K562 (cell line): ENCODE measurements around the gene VSIG10. TPM values are rescaled to one million over a fixed set of nuclear protein-coding genes. Genes with fewer than 3 reads are reported as not detected.

Experiments used
- FOXM1 ChIP-seq, 2 experiments: fragments of 450-650 bp in 1 of 2; sonication (generic) in 1 of 2; formaldehyde crosslinking in 1 of 2; IDR thresholded peaks; 2 replicates each; pipeline versions ENCODE4 v1.6.1 to v1.9.0; 2017 to 2022; ENCODE audit warnings: low read depth in 2 of 2, mild to moderate bottlenecking in 2 of 2, missing genetic modification reagents in 1 of 2, moderate library complexity in 1 of 2
- HOXB6 ChIP-seq: fragments of 250-450 bp; sonication (Bioruptor Pico); IDR thresholded peaks from 2 replicates; pipeline ENCODE4 v1.5.1; 2022; ENCODE audit warnings: mild to moderate bottlenecking, borderline replicate concordance
- KLF10 ChIP-seq: fragments of 250-450 bp; sonication (Bioruptor Pico); IDR thresholded peaks from 2 replicates; pipeline ENCODE4 v1.6.1; 2021; ENCODE audit warnings: matching md5 sums
- KLF13 ChIP-seq: fragments of 450-650 bp; IDR thresholded peaks from 2 replicates; pipeline ENCODE4 v1.6.1; 2016; ENCODE audit warnings: missing genetic modification characterization, low read depth, mild to moderate bottlenecking, missing compliant biosample characterization, moderate library complexity, borderline replicate concordance
- MBD2 ChIP-seq: sonication (generic); IDR thresholded peaks from 2 replicates; pipeline ENCODE4 v1.6.1; 2016; ENCODE audit warnings: low read depth, borderline replicate concordance
- MTA1 ChIP-seq: fragments of 450-650 bp; IDR thresholded peaks from 2 replicates; pipeline ENCODE4 v1.6.1; 2017; ENCODE audit warnings: borderline replicate concordance
- MTF1 ChIP-seq: fragments of 250-450 bp; sonication (Bioruptor Pico); IDR thresholded peaks from 2 replicates; pipeline ENCODE4 v1.9.0; 2021; ENCODE audit warnings: moderate library complexity, mild to moderate bottlenecking, inconsistent platforms, borderline replicate concordance
- NFRKB ChIP-seq: fragments of 450-650 bp; IDR thresholded peaks from 2 replicates; pipeline ENCODE4 v1.6.1; 2016; ENCODE audit warnings: low read depth
- POLR2AphosphoS2 ChIP-seq: IDR thresholded peaks from 2 replicates; pipeline ENCODE4 v1.6.1; 2012; ENCODE audit warnings: low read length, improper control_type of control experiment
- RBM22 ChIP-seq: fragments of 200-400 bp; formaldehyde crosslinking; IDR thresholded peaks from 2 replicates; pipeline ENCODE4 v1.6.1; 2018; ENCODE audit warnings: low read length, low read depth; ENCODE audit not compliant: poor library complexity, severe bottlenecking
- RCOR1 ChIP-seq, 2 experiments: IDR thresholded peaks; 2 replicates each; pipeline ENCODE4 v1.6.1; 2012; ENCODE audit warnings: low read depth in 2 of 2, low read length in 2 of 2, borderline replicate concordance in 1 of 2, improper control_type of control experiment in 1 of 2
- YBX1 ChIP-seq: fragments of 450-650 bp; IDR thresholded peaks from 2 replicates; pipeline ENCODE4 v1.7.1; 2016; ENCODE audit warnings: mild to moderate bottlenecking
- ZBTB2 ChIP-seq: fragments of 450-650 bp; IDR thresholded peaks from 2 replicates; pipeline ENCODE4 v1.6.1; 2016; ENCODE audit warnings: antibody characterized with exemption
- ZNF717 ChIP-seq: fragments of 250-450 bp; sonication (Bioruptor Pico); IDR thresholded peaks from 2 replicates; pipeline ENCODE4 v1.5.0; 2021
- polyA plus RNA-seq, 8 experiments: library from polyadenylated mRNA; depleted of rRNA in 4 of 8; stranded (reverse) in 5 of 8; unstranded in 3 of 8; fragments of >200 nt; fragmentation: Nextera tagmentation in 2 of 8; fragmentation: Illumina TruSeq in 1 of 8; extraction: Ambion mirVana in 2 of 8; extraction: Trizol in 1 of 8; gene quantifications; 2 replicates each; pipeline versions ENCODE4 v1.2.1 to v1.2.3, GENCODE V29; 2011 to 2014; ENCODE audit warnings: inconsistent platforms in 1 of 8, missing spikeins in 1 of 8
- total RNA-seq, 7 experiments: library from RNA; depleted of rRNA in 6 of 7; stranded (reverse); fragments of >200 nt in 6 of 7; fragmentation: Illumina TruSeq in 2 of 7; extraction: Trizol in 2 of 7; gene quantifications; 2 replicates each; pipeline versions ENCODE4 v1.2.1 to v1.2.3, GENCODE V29; 2011 to 2021; ENCODE audit warnings: low replicate concordance in 1 of 7
- TF ChIP-seq, protein P1 (sequence below), 2 experiments: fragments of 450-650 bp in 1 of 2; IDR thresholded peaks; 2 replicates each; pipeline ENCODE4 v1.6.1; 2011 to 2017; ENCODE audit warnings: low read depth in 2 of 2, antibody characterized with exemption in 1 of 2, borderline replicate concordance in 1 of 2, low read length in 1 of 2, mild to moderate bottlenecking in 1 of 2, mixed read lengths in 1 of 2; ENCODE audit not compliant: control insufficient read depth in 1 of 2
- TF ChIP-seq, protein P2 (sequence below): fragments of 250-450 bp; sonication (Bioruptor Pico); IDR thresholded peaks from 2 replicates; pipeline ENCODE4 v1.4.0; 2020; ENCODE audit warnings: mild to moderate bottlenecking, moderate library complexity
- TF ChIP-seq, protein P3 (sequence below): sonication (generic); formaldehyde crosslinking; IDR thresholded peaks from 2 replicates; pipeline ENCODE4 v1.9.0; 2022; ENCODE audit warnings: mild to moderate bottlenecking, missing genetic modification reagents
- TF ChIP-seq, protein P4 (sequence below): sonication (generic); formaldehyde crosslinking; IDR thresholded peaks from 2 replicates; pipeline ENCODE4 v1.8.0; 2022; ENCODE audit warnings: missing genetic modification reagents, mild to moderate bottlenecking, borderline replicate concordance

Gene VSIG10
- total and polyA plus RNA-seq, 9 of the 15 experiments (the other 6 are each of a cell fraction or from before 2014, with no cell fraction given): 4.1 to 8.8 (median 4.7) TPM

- TF ChIP-seq, protein P1, sequence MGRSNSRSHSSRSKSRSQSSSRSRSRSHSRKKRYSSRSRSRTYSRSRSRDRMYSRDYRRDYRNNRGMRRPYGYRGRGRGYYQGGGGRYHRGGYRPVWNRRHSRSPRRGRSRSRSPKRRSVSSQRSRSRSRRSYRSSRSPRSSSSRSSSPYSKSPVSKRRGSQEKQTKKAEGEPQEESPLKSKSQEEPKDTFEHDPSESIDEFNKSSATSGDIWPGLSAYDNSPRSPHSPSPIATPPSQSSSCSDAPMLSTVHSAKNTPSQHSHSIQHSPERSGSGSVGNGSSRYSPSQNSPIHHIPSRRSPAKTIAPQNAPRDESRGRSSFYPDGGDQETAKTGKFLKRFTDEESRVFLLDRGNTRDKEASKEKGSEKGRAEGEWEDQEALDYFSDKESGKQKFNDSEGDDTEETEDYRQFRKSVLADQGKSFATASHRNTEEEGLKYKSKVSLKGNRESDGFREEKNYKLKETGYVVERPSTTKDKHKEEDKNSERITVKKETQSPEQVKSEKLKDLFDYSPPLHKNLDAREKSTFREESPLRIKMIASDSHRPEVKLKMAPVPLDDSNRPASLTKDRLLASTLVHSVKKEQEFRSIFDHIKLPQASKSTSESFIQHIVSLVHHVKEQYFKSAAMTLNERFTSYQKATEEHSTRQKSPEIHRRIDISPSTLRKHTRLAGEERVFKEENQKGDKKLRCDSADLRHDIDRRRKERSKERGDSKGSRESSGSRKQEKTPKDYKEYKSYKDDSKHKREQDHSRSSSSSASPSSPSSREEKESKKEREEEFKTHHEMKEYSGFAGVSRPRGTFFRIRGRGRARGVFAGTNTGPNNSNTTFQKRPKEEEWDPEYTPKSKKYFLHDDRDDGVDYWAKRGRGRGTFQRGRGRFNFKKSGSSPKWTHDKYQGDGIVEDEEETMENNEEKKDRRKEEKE (IDR thresholded peaks at IDR 0.05; ENCODE audit: borderline replicate concordance in 1 of 2, control insufficient read depth in 1 of 2, low read depth in 2 of 2, low read length in 1 of 2): no peak
- TF ChIP-seq MTA1 (0 out of 2 replicates have a peak, but pooled peaks have one; percentile 17), MTF1 (no peak), HOXB6 (no peak), KLF10 (CRISPR knock-in tag) (no peak), FOXM1 (IDR thresholded peaks at IDR 0.05; ENCODE audit: low read depth) (no peak), FOXM1 (CRISPR knock-in tag; IDR thresholded peaks at IDR 0.05; ENCODE audit: low read depth) (no peak), RBM22 (no peak), ZBTB2 (0 out of 2 replicates have a peak, but pooled peaks have one; percentile 29), YBX1 (no peak), KLF13 (no peak), NFRKB (peak; percentile 49; the same call in 1 of the 2 replicates), MBD2 (no peak), ZNF717 (CRISPR knock-in tag) (no peak), RCOR1 (IDR thresholded peaks at IDR 0.05; ENCODE audit: borderline replicate concordance in 1 of 2, low read depth in 2 of 2, low read length in 2 of 2) (peak in 1 of 2 experiments; percentile 4; a peak in 1 of 4 replicates), POLR2AphosphoS2 (no peak)
- TF ChIP-seq, protein P2, sequence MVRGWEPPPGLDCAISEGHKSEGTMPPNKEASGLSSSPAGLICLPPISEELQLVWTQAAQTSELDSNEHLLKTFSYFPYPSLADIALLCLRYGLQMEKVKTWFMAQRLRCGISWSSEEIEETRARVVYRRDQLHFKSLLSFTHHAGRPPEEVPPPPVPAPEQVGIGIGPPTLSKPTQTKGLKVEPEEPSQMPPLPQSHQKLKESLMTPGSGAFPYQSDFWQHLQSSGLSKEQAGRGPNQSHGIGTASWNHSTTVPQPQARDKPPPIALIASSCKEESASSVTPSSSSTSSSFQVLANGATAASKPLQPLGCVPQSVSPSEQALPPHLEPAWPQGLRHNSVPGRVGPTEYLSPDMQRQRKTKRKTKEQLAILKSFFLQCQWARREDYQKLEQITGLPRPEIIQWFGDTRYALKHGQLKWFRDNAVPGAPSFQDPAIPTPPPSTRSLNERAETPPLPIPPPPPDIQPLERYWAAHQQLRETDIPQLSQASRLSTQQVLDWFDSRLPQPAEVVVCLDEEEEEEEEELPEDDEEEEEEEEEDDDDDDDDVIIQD: no peak
- TF ChIP-seq, protein P3, sequence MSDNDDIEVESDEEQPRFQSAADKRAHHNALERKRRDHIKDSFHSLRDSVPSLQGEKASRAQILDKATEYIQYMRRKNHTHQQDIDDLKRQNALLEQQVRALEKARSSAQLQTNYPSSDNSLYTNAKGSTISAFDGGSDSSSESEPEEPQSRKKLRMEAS (CRISPR knock-in tag): no peak
- TF ChIP-seq, protein P4, sequence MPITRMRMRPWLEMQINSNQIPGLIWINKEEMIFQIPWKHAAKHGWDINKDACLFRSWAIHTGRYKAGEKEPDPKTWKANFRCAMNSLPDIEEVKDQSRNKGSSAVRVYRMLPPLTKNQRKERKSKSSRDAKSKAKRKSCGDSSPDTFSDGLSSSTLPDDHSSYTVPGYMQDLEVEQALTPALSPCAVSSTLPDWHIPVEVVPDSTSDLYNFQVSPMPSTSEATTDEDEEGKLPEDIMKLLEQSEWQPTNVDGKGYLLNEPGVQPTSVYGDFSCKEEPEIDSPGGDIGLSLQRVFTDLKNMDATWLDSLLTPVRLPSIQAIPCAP: no peak
These were observed 17.0 kb upstream of the VSIG10 start (continued) for GRCh38 chr12:118120579-118121363.
